Measurements from ENCODE around the gene PECR. TPM values are rescaled to one million over a fixed set of nuclear protein-coding genes. Genes with fewer than 3 reads are reported as not detected.

PECR gene
- total and polyA plus RNA-seq, 2 donors (not counting 1 experiment from before 2014, with no cell fraction given) = 9.5 to 16.5 TPM

Other genes with a start within 250 kb of the PECR start
- gene MREG, start 68.3 kb downstream of the PECR start, total RNA-seq = 5.7 and 6.3 TPM in 2 replicates
- gene MREG, start 68.3 kb downstream of the PECR start, polyA plus RNA-seq = 2.1 TPM in 2 replicates
- gene TMEM169, start 110 bp upstream of the PECR start, total RNA-seq = 0.84 and 1.2 TPM in 2 replicates
- gene TMEM169, start 110 bp upstream of the PECR start, polyA plus RNA-seq = 0.28 and 0.75 TPM in 2 replicates
- gene XRCC5, start 27.5 kb upstream of the PECR start, total RNA-seq = 198 and 216 TPM in 2 replicates
- gene XRCC5, start 27.5 kb upstream of the PECR start, polyA plus RNA-seq = 45.5 and 49.4 TPM in 2 replicates

Data from B cell (primary cell).